ENCODE data around the gene TBX19.

TBX19 gene

GRCh38 chr1:168328731-168329364, 48.2 kb downstream of the TBX19 start:
- H3K36me3 ChIP-seq (ENCODE audit: control insufficient read depth in 2 of 2, insufficient read depth in 1 of 2, low read length in 2 of 2), result no peaks in the 10 kb centered on the region
- POLR2A ChIA-PET, result no interaction called here
- no peak for TF ChIP-seq ZNF266 (tag by site-specific recombination; IDR thresholded peaks at IDR 0.05; ENCODE audit: low read depth)
- TF ChIP-seq ZNF768 (tag by site-specific recombination; IDR thresholded peaks at IDR 0.05), result no peak
- TF ChIP-seq ZNF146 (tag by site-specific recombination; IDR thresholded peaks at IDR 0.05), result no peak
- no peak for TF ChIP-seq ZNF518A (tag by site-specific recombination; conservative IDR thresholded peaks at IDR 0.05; ENCODE audit: low read depth)
- no peak for TF ChIP-seq ZNF302 (tag by site-specific recombination; IDR thresholded peaks at IDR 0.05; ENCODE audit: low read depth)
- no peak for TF ChIP-seq ZNF354C (tag by site-specific recombination; IDR thresholded peaks at IDR 0.05; ENCODE audit: borderline replicate concordance, low read depth)
- no peak for TF ChIP-seq ZNF843 (tag by site-specific recombination; IDR thresholded peaks at IDR 0.05)
- TF ChIP-seq ZNF335 (tag by site-specific recombination; conservative IDR thresholded peaks at IDR 0.05), result no peak
- no peak for TF ChIP-seq ZNF571 (tag by site-specific recombination; IDR thresholded peaks at IDR 0.05)
- TF ChIP-seq MEIS1 (CRISPR knock-in tag; IDR thresholded peaks at IDR 0.05; ENCODE audit: borderline replicate concordance), result no peak
- no peak for TF ChIP-seq ZNF221 (tag by site-specific recombination; IDR thresholded peaks at IDR 0.05; ENCODE audit: borderline replicate concordance)
- TF ChIP-seq ZNF18 (tag by site-specific recombination; IDR thresholded peaks at IDR 0.05), result no peak
- no peak for TF ChIP-seq ZNF449 (tag by site-specific recombination; IDR thresholded peaks at IDR 0.05)
- no peak for TF ChIP-seq ZBTB10 (tag by site-specific recombination; IDR thresholded peaks at IDR 0.05)
- TF ChIP-seq ZNF169 (tag by site-specific recombination; IDR thresholded peaks at IDR 0.05), result no peak
- no peak for TF ChIP-seq EGR2 (tag by site-specific recombination; IDR thresholded peaks at IDR 0.05; ENCODE audit: low read depth)
- TF ChIP-seq ZNF792 (tag by site-specific recombination; IDR thresholded peaks at IDR 0.05), result no peak
- no peak for TF ChIP-seq MYNN (tag by site-specific recombination; IDR thresholded peaks at IDR 0.05; ENCODE audit: borderline replicate concordance)

More at GRCh38 chr1:168328731-168329364, 48.2 kb downstream of the TBX19 start:
- H3K4me1 ChIP-seq (ENCODE audit: control insufficient read depth, insufficient read depth, low read length), result no peaks in the 10 kb centered on the region
- no peak overlapping the region for H3K27ac ChIP-seq (ENCODE audit: extremely low read depth, low read depth, low read length)
- CTCF ChIA-PET, result interaction anchor here (0.6 to 4.2 kb wide), 4 partner anchors 14 to 483 kb away, joined by 3 to 24 read pairs (median 4); no protein-coding TSS in a partner anchor
- no peaks in the 10 kb centered on the region for H3K9me3 ChIP-seq (ENCODE audit: control insufficient read depth, insufficient read depth, low read depth, low read length)
- no peak overlapping the region for H3K4me3 ChIP-seq (ENCODE audit: low read depth, low read length)
